NCI-H226 (cell line): ENCODE results near the gene MUC5AC.
"Not testable (repeated sequence)": the region's sequence is repeated elsewhere in the genome, so short reads cannot be mapped to it uniquely, and the experiment has no call there.

Experiments
- DNase-seq: peaks from one replicate; pipeline ENCODE4 v3.0.0-alpha.2; 2015

The MUC5AC gene

DNA sequence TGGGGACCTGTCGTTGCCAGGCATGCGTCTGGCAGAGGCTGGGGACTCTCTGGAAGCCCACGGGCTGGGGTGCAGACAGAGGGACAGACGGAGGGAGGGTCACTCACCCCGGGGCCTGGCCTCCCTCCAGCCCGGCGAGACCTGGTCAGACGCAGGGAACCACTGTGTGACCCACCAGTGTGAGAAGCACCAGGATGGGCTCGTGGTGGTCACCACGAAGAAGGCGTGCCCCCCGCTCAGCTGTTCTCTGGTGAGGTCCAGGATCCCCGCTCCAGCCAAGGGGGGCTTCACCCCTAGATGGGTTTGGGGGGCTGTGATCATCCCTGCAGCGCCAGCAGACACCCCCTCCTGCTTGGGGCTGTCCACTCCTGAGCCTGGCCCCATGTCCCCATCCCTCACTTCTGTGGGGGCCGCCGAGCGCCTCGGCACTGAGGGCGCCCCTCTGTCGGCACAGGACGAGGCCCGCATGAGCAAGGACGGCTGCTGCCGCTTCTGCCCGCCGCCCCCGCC is 41.5 kb downstream of the MUC5AC start:
- DNase-seq: no peak

GRCh38 chr11:1199751-1200610 is 42.2 kb downstream of the MUC5AC start:
- no peak for DNase-seq

DNA sequence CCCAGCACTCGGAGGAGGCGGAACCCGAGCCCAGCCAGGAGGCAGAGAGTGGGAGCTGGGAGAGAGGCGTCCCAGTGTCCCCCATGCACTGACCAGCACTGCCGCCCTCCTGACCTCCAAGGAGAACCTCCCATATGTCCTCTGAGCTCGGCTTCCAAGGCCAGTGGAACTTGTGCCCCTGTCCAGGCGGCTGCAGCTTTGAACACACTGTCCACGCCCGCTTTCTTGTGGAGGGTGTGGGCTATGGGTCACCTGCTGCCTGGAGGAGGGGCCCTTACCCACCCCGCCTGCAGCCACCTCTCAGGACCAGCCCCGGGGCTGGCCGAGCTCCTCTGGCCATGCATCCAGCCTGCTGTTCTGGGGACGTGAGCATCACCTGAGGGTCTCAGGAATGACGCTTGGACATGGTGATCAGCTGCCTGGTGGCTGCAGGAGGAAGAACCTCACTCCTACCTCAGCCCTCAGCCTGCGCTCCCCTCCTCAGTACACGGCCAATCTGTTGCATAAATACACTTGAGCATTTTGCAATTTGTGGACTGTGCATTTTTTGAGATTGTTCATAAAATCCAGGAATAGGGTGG is 42.9 kb downstream of the MUC5AC start:
- DNase-seq: no peak

DNA sequence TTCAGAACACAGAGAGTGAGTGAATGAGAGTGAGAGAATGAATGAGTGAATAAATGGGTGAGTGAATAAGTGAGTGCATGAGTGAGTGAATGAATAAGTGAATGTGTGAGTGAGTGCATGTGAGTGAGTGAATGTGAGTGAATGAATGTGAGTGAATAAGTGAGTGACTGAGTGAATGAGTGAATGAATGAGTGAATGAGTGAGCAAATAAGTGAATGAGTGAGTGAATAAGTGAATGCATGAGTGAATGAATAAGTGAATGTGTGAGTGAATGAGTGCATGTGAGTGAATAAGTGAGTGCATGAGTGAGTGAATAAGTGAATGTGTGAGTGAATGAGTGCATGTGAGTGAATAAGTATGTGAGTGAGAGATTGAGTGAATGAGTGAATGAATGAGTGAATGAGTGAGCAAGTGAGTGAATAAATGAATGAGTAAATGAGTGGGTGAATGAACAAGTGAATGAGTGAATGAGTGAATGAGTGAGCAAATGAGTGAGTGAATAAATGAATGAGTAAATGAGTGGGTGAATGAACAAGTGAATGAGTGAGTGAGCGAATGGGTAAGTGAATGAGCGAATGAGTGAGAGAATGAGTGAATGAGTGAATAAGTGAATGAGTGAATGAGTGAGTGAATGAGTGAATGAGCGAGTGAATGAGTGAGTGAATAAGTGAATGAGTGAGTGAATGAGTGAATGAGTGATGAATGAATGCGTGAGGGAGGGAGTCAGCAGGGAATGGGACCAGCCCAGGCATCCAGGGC is 43.8 kb downstream of the MUC5AC start:
- DNase-seq: no peak

DNA sequence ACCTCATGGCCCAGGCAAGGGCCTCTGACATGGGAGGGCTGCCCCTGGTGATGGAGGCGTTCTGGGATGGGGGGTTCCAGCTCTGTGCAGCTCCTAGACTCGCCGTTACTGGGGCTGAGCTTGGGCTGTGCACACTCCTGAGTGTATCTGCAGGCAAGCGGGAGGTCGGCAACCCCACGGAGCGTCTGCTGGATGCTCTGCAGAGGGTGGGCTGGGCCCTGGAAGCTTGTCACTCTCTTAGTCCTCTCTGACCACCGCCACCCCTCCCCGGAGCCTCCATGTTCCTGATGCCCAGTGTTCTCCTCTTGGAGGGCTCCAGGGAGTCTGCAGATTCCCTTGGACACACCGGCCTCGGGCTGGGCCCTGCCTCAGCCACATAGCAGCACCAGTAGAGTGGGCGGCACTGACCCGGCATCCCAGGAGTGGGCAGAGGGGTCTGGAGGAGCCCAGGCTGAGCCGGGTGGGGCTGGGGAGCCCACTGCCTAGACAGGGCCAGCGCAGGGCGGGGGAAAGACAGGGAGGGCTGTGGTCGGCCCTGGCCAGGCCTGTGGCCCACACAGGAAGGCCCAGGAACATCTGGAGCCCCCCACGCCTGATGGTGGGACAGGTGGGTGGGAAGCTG is 44.5 kb downstream of the MUC5AC start:
- DNase-seq: no peak

- DNase-seq: peak; percentile 17
Measured at GRCh38 chr11:1202776-1203504, 45.2 kb downstream of the MUC5AC start.

- peak; percentile 19 for DNase-seq
Measured at GRCh38 chr11:1203505-1204271, 45.9 kb downstream of the MUC5AC start.

- DNase-seq: no peak
Measured at GRCh38 chr11:1204381-1205101, 46.8 kb downstream of the MUC5AC start.

DNA sequence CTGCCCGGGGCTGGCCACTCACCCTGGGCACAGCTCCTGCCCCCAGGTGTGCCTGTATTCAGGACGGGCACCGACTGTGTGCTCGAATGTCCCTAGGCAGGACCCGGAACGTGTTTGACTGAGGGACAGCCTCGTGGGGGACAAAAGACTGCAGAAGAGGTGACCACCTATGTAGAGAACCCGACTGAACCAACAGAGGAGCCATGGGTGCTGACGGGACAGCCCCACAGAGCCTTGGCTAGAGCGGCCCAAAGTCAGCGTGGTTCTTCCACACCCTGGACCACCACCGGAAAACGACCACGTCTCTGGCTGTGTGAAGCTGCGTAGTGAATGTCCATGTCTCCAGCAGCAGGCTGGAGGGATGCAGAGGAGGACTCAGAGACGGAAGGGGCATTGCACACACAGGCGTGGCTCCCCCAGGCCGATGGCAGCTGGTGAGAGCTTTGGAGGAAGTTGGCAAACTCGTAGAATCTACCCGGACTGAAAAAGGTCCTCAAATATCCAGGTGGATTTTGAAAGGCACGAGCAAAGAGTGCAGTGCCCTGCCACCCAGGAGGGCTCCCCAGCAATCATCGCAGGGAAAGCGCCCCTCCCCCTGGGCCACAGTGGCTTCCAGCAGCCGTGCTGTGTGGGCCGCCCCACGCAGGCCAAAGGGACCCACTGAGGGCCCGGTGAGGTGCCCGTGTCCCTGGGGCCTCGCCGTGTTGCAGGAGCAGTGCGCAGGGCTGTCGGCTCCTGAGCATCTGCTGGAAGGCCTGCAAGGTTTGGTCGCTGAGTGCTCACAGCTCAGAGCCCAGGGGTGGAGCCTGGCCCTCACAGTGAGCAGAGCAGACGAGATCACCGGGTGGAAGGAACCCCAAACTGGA is 47.6 kb downstream of the MUC5AC start:
- DNase-seq: no peak

- DNase-seq: no peak
Measured at GRCh38 chr11:1205987-1206331, 48.2 kb downstream of the MUC5AC start.

GRCh38 chr11:1206391-1207271 is 48.9 kb downstream of the MUC5AC start:
- no peak for DNase-seq

DNA sequence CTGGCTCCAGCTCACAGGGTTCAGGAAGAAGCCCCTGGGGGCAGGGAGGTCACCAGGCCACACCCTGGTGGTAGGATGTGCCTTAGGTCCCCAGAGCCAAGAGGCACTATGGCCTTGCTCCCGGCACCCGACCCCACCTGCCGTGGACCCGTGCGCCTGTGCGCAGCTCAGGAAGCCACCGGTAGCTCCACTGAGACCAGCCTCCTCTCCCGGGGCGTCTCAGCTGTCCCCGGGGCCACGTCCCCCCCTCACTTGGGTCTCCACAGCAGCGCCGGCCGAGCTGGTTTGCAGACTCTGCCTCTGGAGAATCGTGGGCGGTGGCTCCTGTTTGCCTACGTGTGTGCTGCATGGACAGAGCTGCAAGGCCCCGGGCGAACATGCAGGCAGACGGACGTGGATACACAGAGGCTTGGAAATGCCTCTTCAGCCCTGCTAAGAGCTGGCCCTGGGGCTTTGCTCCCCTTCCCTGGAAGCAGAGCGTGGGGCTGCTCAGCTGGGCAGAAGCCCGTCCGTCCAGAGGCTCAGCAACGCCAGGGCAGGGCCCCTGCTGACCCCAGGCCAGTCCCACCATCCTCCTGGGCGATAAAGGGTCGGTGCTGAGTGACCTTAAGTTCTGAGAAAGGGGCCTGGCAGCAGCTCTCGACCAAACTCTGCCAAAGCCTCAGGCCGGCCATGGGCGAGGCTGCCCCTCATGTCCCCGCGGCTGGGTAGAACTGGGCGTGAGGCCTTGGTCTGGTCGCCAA is 49.8 kb downstream of the MUC5AC start:
- no peak for DNase-seq

DNA sequence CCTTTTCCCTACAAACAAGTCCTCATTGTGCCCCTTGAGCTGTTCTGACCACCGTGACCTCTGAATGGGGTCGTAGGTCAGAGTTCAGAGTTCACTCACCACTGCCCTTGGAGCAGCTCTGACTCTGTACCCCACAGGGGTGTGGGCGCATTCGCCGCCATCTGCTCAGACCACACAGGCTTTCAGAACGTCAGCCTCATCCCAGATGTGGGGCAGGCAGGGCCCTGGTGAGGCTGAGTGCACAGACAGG is 50.3 kb downstream of the MUC5AC start:
- no peak for DNase-seq

DNA sequence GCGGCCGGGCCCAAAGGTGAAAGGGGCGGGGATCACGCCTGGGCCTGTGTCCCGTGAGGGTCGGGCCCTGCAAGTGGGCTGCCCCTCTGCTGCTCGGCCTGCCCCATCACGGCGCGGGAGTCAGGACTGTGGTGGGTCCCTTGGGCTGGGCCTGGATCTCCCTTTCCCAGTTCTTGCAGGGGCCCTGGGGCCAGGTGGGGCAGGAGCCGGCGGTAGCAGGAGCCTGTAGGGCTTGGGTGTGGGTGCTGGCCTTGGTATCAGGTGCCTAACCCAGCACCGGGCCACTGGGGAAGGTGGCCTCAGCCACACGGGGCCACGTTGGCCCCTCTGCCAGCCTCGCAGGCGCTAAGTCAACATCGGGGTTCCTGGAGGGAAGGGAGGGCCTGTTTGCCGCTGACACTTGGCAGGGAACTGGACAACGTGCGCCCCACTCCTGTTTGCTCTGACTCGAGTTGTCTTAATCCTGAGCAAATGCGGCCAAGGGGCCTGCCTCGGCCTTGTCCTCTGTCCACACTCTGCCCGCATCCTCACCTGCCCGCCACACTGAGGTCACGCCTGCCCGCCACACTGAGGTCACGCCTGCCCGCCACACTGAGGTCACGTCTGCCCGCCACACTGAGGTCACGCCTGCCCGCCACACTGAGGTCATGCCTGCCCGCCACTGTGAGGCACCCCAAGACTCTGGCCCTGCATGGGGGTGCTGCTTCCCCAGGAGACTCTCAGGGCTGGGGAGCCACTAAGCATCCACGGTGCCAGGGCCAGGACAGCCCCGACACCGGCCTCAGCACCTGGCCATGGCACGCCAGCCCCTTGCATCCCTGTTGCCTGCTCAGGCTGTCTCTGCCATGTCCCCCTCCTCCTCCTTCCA is 50.9 kb downstream of the MUC5AC start:
- DNase-seq: no peak

GRCh38 chr11:1209371-1210057 is 51.8 kb downstream of the MUC5AC start:
- no peak for DNase-seq

- no peak for DNase-seq
Measured at GRCh38 chr11:1211838-1212237, 54.1 kb downstream of the MUC5AC start.

DNA sequence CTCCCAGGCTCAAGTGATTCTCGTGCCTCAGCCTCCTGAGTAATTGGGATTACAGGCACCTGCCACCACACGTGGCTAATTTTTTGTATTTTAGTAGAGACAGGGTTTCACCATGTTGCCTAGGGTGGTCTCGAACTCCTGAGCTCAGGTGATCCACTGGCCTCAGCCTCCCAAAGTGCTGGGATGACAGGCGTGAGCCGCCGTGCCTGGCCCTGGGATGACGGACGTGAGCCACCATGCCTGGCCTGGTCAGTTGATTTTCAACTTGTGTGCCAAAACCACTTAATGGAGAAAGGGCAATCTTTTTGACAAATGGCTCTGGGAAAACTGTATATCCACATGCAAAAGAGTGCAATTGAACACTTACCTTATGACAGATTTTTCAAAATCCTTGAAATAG is 58.1 kb downstream of the MUC5AC start:
- DNase-seq: not testable (repeated sequence)
